Ovary (tissue), 3 donors: Measurements from ENCODE around the gene UCKL1.

ENCODE experiments used
- CTCF ChIP-seq, 3 donors: fragments of 450-650 bp in 2 of 3; fragments of 200-600 bp in 1 of 3; IDR thresholded peaks; one replicate each; pipeline versions ENCODE4 v1.5.1 to v1.8.0; 2016 to 2022; ENCODE audit warnings: antibody characterized with exemption in 3 of 3, mild to moderate bottlenecking in 1 of 3
- POLR2A ChIP-seq: fragments of 450-650 bp; IDR thresholded peaks from one replicate; pipeline ENCODE4 v1.6.1; 2017; ENCODE audit warnings: antibody characterized with exemption, mild to moderate bottlenecking, moderate library complexity
- donor health status: DM: no; HTN: no; CAD: no.

GRCh38 chr20:63976980-63977738 is 20.9 kb upstream of the UCKL1 start:
- TF ChIP-seq CTCF (IDR thresholded peaks at IDR 0.05) (no peak), POLR2A (no peak)
